HG02610 (cell line): Measurements from ENCODE around the gene CABP7.

Experiments used
- ATAC-seq: cut with Tn5 transposase; IDR thresholded peaks from one replicate; pipeline ENCODE4 v1.9.1; 2021; ENCODE audit warnings: mild to moderate bottlenecking, moderate library complexity; ENCODE audit not compliant: unreplicated experiment

The CABP7 gene

GRCh38 chr22:29768052-29768693 is 48.4 kb downstream of the CABP7 start:
- no peak for ATAC-seq

GRCh38 chr22:29769723-29770321 is 50.0 kb downstream of the CABP7 start:
- no peak for ATAC-seq

- no peak for ATAC-seq
Measured at GRCh38 chr22:29772170-29772641, 52.4 kb downstream of the CABP7 start.

- no peak for ATAC-seq
Measured at GRCh38 chr22:29773233-29773632, 53.4 kb downstream of the CABP7 start.

- ATAC-seq = no peak
Measured at GRCh38 chr22:29780220-29780619, 60.4 kb downstream of the CABP7 start.

- no peak for ATAC-seq
Measured at GRCh38 chr22:29780748-29781676, 61.2 kb downstream of the CABP7 start.
